ENCODE data around the gene IFI44.

The IFI44 gene

GRCh38 chr1:78712467-78713051 lies 62.9 kb downstream of the IFI44 start:
- no peak for DNase-seq (ENCODE audit: low spot score)

- no peak for DNase-seq (ENCODE audit: low spot score)
These were observed 63.7 kb downstream of the IFI44 start for GRCh38 chr1:78713297-78713696.
